DMS 273 (cell line): ENCODE measurements around the gene ACYP1.

Experiments
- DNase-seq: peaks from one replicate; lab custom pipeline; 2025; ENCODE audit not compliant: unreplicated experiment; lab: John Stamatoyannopoulos, UW

The ACYP1 gene

DNA sequence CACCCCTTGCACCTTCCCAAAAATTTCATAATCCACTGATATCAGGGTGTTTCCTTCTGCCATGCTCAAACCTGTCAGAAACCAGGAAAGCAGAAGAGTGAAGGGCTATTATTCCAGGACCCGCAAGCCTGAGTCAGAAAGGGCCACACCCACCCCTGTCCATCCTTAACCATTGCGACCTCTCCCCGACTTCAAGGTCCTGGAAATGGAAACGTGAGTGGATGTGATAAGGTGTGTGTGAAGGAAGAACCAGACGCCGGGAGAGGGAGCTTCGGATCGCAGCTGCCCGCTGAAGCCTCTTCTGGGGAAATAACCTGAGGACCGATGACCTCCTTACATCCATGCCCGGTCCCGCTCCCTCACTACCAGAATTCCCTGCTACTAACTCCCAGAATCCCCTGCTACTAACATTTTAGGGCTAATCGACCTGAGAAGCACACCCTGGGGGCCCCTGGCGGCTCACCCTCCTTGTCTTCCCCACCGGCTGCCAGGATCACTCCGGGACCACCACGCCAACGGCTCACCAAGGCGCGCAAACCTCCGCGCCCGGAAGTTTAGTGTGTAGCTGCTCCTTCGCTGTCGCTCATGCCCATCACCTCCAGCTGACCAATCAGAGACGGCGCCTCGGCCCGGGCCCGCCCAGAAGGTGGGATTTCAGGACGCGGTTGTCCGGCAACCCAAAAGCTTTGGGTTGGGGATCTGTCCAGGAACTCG is at the start of gene ACYP1:
ACYP1 (minus strand) TSS at position 534 of the 714 bp plus-strand sequence; CDS start at position 63, 471 bp downstream.
- DNase-seq, result peak; percentile 97

DNA sequence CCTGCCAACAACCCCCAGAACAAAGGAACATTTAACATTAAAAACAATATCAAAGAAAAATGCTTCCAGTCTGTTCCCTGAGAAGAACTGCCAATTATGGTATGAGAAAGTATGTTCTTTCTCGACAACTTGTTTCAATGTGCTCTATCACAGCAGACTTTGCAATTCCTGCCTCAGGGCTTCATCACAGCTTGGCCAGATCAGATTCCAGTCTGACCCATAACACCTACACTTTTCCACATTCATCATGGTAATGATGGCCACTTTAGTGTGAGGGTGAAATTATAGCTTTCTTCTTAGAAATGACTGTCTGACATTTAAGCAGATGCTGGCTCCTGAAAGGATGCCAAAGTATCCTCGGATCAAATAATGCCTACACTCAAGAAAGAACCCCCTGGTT is 46.1 kb upstream of the ACYP1 start:
- no peak for DNase-seq

DNA sequence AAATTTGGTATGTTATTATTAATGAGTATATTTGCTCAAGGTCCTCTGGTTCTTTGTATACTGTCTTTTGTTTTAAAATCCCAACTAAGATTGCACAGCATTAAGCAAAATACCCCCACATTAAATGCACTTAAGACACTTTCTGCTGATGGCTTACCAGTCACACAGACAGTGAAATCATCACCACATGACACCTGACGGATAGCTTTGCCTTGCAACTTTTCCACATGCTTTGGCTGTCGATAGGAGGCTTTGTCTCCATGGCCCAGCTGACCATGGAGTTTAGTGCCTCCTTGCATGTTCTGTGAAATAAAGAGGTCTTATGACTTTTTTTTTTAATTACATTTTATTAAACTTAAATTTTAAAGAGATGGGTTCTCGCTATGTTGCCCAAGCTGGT is 43.4 kb upstream of the ACYP1 start:
- no peak for DNase-seq

DNA sequence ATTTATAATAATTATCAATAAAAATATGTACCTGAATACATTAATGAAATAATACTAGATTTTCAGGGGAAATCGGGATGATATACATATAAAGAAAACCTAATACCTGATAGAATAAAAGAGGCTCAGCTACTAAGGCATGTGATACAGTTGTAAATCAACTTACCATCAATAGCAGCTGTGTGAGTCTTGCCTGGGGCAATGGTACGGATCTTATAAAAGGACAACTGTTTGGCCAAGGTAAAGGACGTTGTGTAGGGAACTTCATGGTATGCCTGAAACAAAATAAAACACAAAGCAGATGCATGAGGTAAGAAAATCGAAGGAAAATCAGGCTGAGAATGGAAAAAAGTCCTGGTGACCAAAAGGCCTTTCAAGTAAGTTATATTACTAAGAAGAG is 37.7 kb upstream of the ACYP1 start:
- no peak for DNase-seq

DNA sequence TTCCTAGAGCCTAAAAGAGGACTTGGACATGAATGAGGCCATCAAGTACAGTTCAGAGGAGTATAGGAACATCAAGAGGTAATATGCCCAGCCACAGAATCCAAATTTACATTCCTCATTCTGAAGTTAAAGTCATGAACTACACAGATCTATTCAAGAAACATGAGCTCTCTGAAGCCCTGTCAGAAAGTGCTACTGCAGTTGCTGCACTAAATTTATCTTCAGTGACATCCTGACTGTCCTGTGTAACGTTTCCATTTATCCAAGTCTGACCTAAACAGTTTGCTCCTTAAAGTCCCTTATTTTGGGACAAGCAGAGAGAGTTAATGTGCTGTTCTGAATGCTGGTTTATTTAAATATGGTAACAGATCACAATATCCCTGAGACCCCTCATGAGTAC is 34.9 kb upstream of the ACYP1 start:
- no peak for DNase-seq

DNA sequence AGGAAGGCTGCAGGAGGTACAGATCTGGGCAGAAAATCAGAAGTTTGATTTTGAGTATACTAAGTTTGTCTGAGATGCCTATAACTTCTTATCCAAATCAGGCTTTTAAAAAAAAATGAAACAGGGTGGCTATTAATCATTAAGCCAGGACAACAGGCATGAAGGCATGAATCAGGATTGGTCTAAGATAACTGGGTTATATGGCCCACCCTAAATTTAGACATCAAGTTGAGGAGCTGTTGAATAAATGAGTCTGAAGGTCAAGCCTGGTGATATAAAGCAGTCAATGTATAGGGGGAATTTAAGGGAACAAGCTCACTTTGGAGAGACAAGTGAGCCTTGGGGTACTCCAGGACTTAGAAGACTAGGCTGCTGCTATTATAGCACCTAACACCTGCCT is 34.4 kb upstream of the ACYP1 start:
- no peak for DNase-seq

DNA sequence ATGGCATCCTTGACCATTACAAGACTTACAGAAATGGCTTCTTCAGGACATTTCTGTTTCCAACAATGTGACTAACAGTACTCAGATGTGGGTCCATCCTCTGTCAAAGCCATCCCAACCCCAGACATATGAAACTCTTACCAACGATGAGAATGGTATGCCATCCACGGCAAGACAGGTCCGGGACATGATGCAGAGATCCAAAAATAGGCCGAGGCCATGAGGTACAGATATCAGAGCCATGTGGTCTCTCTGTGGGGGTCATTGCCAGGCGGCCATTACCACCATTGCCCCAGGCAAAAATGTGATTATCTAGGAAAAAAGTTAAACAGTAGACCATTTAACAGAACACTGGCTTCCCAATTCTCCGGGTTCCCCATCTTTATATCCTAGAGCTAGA is 33.1 kb upstream of the ACYP1 start:
- no peak for DNase-seq

DNA sequence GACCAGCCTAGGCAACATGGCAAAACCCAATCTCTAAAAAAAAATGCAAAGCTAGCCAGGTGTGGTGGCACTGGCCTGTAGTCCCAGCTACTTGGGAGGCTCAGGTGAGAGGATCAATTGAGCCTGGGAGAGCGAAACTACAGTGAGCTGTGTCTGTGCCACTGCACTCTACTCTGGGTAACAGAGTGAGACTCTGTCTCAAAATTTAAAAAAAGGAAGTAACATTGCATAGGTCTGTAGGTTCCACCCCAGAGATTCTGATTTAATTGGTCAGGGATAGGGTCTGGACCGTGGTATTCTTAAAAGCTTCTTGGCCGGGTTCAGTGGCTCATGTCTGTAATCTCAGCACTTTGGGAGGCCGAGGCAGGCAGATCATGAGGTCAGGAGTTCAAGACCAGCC is 31.9 kb upstream of the ACYP1 start:
- no peak for DNase-seq

DNA sequence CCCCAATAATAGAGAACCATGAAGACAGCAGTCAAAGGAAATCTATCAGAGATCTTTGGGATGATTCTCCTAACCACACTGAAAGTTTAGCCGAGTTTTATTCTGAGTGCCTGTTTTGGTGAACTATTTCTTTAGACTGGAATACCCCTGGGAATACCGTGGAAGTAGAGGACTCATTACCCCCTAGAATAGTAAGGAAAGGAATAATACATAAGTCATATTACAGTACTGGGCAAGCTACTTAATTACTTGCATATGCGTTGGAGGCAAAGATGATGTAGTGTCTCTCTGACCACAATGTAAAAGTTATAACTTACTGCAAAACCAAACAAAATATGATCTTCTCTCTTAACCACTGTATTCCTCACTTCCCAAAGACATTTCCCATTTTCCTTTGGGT is 31.1 kb upstream of the ACYP1 start:
- no peak for DNase-seq

DNA sequence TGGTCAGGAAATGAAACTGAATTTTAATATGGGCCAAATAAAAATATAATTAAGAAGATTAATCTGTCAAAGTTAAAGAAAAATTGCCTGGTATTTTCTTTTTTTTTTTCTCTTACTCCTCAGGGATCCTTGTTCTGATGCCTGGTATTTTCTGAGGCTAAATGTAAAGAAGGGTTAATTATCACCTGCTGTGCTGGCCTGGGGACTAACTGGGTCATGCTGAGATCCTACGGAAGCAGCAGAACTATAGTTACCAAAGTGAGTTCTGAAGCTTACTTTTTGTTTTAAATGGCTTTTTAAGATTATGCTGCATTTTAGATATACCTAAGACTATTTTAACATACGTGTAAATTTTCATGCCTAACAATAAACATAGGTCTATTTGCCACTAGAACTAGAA is 28.9 kb upstream of the ACYP1 start:
- DNase-seq, result no peak

DNA sequence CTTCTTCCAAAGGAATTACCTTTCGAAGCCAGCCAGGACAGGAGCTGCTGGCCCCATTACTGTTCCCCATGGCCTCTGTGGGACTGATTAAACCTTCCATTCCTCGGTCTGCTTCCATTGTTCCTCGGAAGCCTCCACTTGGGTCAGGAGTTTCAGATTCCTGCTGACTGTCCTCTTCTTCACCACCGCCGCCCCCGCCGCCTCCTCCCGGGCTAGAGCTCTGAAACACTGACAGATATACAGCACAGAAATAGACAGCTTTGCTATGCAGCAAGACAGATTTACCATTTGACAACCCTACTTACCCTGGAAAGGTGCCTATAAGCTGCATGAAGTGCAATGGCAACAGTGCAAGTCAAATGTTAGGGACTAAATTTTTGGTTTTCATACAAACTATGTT is 27.4 kb upstream of the ACYP1 start:
- no peak for DNase-seq

DNA sequence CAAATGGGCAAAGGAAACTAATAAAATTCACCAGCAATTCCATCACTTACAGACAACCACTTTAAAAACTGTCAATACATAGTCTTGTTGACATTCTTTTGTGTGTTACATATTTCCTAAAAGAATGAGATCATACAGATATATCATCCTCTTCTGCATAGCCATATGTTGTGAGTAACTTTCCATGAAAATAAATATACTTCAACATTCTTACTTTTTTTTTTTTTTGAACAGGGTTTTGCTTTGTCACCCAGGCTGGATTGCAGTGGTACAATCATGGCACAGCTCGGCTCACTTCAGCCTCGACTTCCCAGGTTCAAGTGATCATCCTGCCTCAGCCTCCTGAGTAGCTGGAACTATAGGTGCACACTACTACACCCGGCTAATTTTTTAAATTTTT is 26.5 kb upstream of the ACYP1 start:
- no peak for DNase-seq

DNA sequence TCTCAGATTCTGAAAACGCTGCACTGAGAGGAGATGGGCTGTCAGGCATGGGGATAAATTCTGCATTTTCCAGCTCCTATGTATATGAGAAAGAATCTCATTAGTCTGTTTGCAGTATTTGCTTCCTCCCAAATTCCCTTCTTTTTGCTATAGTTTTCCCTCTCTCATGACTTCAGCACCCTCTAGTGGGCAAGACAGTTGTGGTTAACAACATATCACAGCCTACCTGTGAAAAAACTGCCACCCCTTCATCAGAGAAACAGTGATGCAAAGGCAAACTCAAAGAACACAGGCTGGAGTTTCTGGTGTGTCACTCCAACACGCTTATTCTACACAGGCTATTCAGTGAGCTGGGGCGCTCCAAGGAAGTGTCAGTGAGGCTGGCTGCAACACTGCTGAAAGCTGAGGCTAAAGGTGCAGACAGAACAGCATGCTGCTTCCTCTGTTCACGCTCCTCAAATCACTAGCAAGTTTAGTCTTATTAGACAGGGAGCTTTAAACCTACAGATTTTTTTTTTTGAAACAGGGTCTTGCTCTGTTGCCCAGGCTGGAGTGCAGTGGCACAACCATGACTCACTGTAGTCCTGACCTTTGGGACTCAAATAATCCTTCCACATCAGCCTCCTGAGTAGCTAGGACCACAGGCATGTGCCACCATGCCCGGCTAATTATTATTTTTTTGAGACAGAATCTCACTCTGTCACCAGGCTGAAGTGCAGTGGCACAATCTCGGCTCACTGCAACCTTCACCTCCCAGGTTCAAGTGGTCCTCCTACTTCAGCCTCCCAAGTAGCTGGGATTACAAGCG is 24.9 kb upstream of the ACYP1 start:
- DNase-seq, result peak; percentile 89

DNA sequence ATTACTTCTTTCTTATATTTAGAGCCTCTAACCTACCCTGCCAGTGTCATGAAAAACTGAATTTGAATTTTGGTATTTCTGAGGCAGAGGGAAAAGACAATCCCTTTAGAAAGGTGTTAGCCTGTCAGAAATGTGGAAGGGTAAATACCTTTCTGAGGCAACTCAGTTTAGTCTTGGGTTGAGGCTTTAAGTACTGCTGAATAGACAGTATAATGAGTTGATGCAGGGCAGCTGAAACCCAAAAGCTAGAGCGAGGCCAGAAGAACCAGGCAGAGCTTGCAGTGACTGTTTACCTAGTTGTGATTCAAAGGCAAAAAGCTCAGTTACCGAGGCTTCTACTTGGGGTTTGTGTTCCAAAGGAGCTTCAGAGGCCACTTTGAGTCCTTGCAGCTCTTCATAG is 24.3 kb upstream of the ACYP1 start:
- no peak for DNase-seq

DNA sequence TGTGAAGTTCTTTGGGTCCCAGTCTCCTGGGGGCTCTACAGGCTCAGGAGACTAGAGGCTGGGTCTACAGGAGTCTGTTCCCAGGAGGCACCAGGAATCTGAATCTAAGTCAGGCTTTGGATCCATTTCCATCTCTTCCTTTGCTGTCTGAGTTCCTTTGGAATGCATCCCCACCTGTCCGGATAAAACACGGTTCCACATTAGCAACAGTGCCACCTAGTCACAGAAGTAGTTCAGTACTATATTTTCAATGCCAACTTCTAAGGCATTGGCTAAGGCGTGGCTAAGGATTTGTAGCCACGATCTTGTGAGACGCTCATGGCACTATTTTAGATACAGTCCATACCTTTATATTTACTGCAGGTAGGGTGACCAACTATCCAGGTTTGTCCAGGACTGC is 20.7 kb upstream of the ACYP1 start:
- DNase-seq, result peak; percentile 52

DNA sequence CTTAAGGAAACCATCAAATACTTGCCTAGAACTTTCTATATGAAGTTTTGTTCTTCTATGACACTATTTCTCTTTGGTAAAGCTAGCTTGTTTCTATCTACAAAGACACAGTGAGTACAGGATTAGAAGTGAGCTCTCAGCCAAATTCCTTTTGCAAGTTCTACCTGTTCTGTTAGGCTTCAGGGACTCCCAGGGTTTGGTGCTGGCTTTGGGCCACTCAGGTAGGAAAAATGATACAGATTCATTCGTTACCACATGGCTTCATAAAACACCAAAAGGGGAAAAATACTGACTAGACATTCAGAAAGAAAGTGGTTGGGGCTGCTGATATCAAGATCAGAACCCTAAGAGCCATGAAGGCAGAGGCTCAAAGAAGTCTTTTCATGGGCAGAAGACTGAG is 19.4 kb upstream of the ACYP1 start:
- no peak for DNase-seq

DNA sequence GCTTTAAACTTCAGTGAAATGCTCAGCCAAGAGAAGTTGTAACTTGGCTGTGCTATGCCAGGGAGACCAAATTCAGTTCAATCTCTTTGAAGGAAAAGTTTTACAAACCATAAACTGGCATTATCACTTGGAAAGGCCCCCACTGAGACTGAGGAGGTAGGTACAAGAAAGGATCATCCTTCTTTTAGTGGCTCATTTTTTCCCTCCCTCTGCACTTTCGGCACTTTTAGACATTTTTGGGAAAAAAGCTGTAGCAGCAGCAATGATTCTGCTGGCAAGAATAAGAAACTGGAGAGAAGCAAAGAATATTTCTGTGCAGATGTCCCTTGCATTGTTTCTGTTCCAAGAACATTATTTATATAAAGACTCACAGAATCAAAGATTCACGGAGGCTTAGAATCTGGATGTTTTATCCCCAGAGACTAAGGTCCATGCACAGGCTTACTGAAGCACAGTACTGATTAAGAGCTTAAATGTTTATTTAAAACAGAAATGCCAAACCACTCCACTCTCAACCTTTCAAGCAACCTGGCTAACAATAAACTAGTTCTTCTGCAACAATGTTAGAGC is 17.9 kb upstream of the ACYP1 start:
- DNase-seq, result no peak

DNA sequence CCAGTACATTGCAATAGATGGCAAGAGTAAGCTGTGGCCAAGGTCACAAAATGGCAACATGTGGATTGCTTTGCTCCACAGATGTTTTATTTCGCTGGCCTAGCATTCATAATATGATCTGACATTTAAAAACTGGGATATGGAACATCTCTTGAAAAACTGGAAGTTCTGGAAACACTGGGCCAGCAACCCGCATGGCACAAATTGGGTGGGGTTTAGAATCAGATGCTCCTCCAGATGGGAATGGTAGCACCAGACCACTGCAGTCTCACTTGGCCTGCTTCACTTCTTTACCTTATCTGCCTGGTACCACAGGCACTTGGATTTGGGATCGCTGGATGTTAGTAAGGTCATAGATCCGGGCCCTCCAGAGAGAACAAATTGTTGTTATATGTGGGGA is 15.7 kb upstream of the ACYP1 start:
- DNase-seq, result no peak

DNA sequence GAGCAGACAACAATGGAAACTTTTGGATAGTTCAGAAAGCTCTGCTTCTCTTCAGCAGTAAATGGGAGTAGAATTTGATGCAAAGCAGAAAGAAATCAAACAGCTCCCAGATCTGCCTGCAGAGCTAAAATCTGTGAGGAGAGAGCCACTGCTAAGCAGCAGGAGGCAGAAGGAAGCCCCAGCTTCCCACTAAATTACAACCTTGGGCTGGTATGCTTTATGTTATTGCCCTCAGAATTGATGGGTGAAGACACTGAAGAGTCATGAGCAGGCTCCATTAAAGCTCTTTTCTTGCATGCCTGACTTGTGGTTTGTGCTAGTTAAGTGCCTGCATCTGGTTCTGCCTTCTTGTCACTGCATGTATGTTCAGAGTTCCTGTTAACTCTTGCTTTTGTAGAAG is 14.0 kb upstream of the ACYP1 start:
- DNase-seq, result no peak

DNA sequence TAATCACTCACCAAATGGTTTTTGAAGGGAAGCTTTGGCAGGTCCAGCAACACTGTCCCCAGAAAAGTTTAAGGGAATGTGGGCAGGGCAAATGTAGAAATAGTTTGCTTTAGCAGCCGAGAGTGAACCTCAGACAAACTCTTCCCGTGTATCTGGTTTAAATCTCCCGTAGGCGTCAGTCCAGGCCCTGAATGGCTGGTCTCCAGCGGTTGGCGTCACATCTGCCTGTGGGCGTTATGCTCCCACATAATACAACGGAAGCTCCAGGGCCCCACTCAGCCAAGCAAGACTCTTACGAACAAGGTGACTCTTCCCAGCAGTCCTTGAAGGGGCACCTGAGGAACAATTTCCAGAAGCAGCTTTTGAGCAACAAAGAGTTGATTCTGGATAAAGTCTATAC is 6.6 kb upstream of the ACYP1 start:
- DNase-seq, result no peak

DNA sequence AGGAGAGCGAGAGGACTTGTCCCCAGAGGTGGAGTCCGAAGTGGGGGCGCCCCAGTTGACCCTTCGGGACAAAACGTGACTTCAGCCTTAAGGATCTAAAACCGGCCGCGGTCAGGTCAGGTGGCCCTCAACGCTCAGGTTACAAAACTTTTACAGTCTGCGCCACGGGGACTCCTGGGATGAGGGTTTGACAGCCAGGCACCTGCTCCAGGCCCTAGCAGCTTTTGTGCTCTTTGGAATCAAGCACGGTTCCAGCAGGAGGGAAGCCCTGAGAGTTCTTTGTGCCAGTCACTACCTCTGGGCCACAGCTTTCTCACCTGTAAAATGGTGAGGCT is 6.0 kb upstream of the ACYP1 start:
- no peak for DNase-seq

DNA sequence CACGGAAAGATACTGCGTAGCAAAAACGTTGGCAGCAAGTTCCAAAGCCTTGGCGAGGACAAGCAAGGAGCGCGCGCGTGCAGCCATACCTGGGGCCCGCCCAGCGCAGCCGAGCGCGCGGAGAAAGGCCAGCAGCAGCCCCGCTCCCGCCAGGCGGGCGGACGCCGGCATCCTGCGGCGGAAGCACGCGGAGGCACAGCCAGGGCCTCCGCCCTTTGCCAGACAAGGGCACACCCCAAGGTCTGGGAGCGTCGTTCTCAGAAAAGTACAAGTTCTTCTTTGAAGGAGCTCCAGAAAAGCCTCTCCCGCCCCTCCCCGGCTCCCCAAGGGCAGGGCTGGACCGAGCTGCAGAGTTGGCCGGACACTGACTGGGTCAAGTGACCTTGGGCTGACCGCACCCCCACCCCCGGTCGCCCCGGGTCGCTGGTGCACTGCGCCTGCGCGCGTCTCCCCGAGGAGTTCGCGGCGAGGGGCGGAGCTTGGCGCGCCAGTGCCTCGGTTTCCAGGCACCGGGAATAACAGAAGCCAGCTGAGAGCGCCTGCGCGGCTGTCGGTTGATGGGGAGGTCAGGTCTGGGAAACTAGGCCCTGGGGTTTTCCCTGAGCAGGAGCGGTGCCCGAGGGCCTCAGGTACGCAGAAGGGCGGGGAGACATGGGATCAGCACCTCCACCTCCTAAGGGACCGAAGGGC is 5.4 kb upstream of the ACYP1 start, which contains the start of gene ZC2HC1C:
ZC2HC1C (plus strand) TSS at position 521 of the 690 bp plus-strand sequence. CDS start 933 bp downstream, outside the sequence.
- peak; percentile 91 for DNase-seq
